Activated CD4-positive, CD25-positive, alpha-beta regulatory T cell treated with anti-CD3 and anti-CD28 coated beads, Interleukin-2, amount 50 U/mL, for 24 hours (primary cell): ENCODE measurements around the gene SLC35F1.
A peak's percentile ranks its signal among the peaks of the same experiment; 100 is the strongest.

ENCODE experiments used
- ATAC-seq, 2 donors: fragments of 150-1000 bp; cut with Tn5 transposase; one replicate each; pipeline ENCODE4 v1.10.0; 2021; ENCODE audit warnings: mild to moderate bottlenecking in 1 of 2, moderate library complexity in 1 of 2

The SLC35F1 gene

DNA sequence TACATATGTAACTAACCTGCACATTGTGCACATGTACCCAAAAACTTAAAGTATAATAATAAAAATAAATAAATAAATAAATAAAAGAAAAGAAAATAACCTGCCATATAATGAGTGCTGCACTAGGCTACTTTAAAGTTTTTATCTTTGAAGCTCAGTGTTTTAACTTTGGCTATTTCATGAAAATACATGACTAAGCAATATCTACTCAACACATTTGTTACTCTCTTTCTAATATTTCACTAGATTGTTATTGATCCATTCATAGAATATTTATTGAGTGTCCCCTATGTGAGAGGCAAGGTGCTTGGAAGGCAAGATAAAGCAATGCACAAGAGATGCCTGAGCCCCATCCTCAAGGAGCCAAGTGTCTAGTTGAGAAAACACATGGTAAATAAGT is 221.7 kb downstream of the SLC35F1 start:
- ATAC-seq = no peak

GRCh38 chr6:118134206-118134605 is 227.1 kb downstream of the SLC35F1 start:
- no peak for ATAC-seq

DNA sequence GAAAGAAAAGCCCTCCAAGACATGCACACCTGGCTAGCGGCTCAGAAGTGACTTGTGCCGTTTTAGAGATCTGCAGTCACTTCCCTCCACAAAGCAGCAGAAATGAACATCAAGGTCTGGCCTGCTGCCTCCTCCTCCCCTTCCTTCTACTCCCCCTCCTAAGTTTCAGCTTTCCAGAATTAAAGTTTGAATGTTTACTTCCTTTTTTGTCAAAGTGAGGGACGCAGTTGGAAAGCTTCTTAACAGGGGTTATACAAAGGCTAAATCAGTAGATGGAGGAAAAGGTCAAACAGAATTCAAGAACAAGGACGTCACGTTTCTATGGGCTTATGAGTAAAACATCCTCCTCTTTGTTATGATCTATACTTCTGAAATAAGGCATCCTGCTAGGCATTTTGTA is 227.7 kb downstream of the SLC35F1 start:
- ATAC-seq = no peak

DNA sequence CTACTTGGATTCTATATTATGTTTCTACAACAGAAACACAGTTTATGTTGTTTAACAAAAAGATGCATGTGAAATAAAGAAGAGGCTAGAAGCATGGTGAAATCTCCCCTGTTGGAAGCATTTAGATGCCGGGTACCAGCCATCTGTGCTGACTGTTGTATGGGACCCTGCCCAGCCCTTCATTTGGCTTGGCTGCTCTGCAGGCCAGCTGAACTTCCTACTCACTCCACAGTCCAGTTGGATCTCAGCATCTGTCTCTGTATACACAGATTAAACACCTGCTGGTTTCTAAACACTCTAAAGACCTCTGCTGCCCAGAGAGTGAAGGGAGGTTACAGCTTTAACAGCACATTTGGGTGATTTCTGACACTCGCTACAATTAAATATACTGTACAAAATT is 228.3 kb downstream of the SLC35F1 start:
- ATAC-seq = no peak

DNA sequence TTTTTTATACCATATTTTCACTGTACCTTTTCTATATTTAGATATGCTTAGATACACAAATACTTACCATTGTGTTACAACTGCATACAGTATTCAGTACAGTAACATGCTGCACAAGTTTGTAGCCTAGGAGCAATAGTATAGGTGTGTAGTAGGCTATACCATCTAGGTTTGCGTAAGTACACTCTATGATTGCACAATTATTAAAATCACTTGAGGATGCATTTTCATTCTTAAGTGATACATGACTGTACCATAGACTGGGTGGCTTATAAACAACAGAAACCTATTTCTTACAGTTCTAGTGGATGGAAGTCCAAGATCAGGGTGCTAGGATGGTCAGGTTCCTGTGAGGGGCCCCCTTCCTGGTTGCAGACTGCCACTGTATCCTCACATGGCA is 234.1 kb downstream of the SLC35F1 start:
- no peak for ATAC-seq

DNA sequence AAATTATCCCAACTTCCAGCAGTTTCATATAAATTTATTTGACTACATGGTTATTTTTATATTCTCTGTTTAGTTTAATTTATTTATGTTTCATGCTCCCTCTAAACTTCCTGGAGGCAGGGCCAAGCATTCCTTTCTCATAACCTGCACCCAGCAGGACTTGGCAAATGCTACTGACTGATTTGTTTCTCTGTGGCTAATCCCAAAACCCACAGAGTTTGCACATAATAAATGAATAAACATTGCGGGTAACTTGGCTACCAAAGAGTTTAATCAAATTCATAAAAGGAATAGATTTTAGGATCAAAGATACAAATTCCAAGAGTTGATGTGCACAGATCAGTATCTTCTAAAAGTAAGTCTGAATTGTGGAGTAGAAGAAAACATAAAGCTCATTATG is 239.5 kb downstream of the SLC35F1 start:
- ATAC-seq = no peak

DNA sequence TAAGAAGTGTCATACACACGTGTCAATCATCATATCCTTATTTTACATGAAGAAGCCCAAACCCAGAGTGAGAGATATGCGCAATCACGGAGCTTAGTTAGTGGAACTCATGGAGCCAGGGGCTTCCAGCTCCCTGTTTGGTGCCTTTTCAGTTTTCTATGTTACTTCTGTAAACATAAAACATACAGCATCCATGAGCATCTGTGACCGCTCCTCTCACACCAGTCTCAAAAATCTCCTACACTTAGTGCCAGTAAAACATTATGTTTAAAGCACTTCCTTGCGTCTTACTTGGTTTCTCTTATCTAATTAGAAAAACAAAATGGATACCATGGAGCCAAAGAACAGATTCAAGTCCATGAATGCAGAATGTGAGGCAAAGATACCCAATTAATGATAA is 240.4 kb downstream of the SLC35F1 start:
- ATAC-seq = no peak

- no peak for ATAC-seq
Measured at GRCh38 chr6:118148561-118148960, 241.5 kb downstream of the SLC35F1 start.

GRCh38 chr6:118152524-118152923 is 245.5 kb downstream of the SLC35F1 start:
- ATAC-seq = no peak

DNA sequence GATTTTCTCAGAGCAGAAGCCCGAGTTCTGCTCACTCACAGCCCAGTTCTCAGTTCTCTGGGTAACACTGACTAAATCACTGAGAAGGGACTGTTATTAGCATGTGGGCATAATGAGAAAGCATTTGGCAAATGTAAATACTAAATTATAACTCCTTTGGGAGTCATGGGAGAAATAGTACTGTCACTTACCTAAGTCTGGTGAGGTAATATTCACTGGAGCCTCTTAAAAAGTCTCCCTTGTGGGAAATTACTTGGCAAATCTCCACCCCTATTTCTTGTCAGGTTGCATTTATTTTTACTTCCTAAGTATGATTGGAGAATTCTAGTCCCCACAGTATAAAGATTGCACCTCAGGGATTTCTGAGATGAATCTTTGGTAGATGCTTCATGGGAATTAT is 254.3 kb downstream of the SLC35F1 start:
- no peak for ATAC-seq

- ATAC-seq = no peak
Measured at GRCh38 chr6:118163542-118163941, 256.5 kb downstream of the SLC35F1 start.

DNA sequence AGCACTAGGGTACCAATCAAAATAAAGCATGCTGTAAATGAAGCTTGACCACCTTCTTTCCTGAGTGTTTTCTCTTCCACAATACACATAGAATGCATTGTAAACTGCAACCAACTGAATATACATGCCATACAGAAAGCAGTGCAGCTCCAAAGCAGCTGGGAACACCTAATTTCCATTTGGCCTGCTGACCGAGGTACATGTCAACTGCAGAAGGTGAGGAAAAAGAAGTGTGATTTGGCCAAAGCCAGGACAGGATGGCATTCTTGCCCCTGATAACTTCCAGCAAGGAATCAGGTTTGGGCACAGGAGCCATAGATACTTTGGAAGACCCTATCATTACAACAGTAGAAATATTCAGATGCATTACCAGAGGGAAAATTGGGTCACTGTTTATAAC is 258.4 kb downstream of the SLC35F1 start:
- ATAC-seq = no peak

DNA sequence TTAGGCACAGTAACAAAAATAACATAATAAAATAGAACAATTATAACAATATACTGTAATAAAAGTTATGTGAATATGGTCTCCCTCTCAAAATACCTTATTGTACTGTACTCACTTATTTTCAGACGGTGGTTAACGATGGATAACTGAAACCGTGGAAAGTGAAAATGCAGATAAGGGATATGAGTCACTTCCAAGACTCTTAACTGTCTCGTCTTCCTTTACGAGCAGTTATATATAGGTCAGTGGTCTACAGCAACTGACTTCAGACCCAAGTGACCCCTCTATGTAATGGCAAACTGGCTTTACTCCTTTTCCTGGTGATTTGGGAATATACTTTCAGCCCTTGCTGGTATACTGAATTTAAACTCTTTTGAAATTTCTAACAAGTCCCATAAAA is 261.4 kb downstream of the SLC35F1 start:
- ATAC-seq = no peak

GRCh38 chr6:118171852-118172251 is 264.8 kb downstream of the SLC35F1 start:
- no peak for ATAC-seq

GRCh38 chr6:118174071-118174470 is 267.0 kb downstream of the SLC35F1 start:
- no peak for ATAC-seq

DNA sequence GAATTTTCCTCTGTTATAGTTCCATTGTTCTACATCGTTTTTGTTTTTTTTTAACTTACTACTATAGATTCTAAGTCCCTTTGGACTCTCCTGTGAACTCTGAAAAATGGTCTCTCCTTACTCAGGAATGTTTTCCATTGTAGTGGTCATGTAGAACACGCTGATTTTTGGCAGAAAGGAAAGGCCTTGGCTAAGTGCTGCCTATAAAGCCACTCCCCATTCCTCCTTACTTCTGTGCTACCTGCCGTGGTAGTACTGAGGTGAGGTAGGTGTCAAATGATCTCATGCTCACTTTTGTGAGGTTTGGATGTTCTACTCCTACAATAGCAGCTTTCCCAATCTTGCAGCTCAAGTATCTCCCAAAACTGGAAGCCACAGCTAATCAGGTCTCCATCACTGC is 270.7 kb downstream of the SLC35F1 start:
- no peak for ATAC-seq

DNA sequence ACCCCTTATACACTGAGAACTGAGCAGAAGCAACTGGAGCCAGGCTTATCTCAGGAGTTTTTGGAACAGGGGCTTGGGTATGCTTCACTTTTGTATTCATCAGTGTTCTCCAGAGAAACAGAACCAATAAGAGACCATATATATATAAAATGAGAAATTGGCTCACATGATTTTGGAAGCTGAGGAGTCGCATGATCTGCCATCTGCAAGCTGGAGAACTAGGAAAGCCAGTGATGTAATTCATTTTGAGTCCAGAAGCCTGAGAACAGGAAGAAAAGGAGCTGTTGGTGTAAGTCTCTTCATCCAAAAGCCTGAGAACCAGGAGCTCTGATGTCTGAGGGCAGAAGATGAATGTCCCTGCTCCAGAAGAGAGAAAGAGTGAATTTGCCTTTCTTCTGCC is 272.0 kb downstream of the SLC35F1 start:
- no peak for ATAC-seq

GRCh38 chr6:118186672-118187567 is 279.9 kb downstream of the SLC35F1 start:
- ATAC-seq = peak in 1 of 2 donors; percentile 18

- peak in 1 of 2 donors; percentile 18 for ATAC-seq
Measured at GRCh38 chr6:118187568-118188164, 280.6 kb downstream of the SLC35F1 start.

GRCh38 chr6:118188561-118188960 is 281.5 kb downstream of the SLC35F1 start:
- ATAC-seq = no peak

DNA sequence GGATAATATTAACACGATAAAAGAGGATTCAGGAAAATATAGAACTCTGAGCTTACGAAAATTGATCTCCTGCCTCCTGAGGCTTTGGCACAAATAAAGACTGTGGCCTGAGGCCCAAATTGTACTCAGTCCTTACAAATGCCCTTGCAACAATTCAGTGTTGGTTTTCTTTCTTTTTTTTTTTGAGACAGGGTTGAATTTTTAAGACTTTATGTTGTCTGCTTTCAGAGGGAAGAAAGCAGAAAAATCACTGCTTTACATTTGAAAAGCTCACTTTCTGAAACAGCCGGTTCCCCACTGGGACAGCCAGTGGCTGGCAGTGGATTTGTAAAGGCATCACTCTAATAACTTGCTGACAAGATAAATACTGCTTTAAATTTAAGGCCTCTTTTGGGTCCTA is 290.5 kb downstream of the SLC35F1 start:
- no peak for ATAC-seq

DNA sequence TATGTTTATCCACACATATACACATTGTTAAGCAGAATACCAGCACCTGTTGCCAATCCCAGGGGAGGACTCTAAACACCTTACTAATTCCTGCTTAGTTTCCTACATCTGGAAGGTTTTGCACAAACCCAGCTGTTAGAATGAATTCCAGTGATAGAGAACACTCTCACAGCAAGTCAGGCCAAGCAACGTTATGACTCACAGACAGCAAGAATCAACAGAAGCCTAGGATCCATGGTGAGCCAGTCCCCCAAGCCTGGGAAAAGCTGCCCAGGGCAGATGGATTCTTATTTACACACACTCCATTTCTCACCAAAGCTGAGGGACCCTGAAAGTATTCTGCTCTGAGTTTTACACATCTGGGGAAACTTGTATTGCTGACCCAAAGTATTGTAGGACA is 291.7 kb downstream of the SLC35F1 start:
- no peak for ATAC-seq

DNA sequence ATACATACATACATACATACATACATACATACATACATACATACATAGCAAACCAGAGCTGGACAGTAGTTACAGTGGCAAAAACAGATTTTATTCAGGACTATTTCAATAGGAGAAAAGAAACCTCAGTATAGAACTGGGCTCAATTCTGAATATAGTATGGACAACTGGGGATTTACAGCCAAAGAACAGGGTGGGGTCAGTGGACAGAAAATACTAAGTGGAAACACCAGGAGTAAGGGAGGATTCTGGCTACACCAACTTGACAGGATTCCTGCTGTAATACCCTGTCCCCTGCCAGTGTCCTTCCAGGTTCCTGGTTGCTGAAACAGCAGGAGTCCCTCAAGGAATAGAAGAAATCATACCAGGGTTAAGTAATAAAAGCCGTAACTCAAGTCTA is 293.1 kb downstream of the SLC35F1 start:
- no peak for ATAC-seq

DNA sequence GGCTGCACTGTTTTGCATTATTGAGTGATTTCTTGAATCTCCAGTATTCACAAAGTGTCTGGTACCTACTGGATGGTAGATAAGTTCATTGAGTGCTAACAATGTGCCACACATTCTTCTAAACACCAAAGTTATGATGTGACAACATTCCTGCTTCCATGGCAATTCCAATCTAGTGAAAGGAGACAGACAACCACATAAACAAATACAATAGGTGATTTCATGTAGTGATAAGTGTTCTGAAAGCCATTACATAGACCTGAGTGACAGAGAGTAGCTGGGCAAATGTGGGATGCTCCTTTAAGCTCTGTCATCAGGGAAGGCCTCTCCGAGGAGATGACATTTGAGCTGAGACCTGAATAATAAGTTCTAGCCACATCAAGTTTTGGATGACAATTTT is 295.5 kb downstream of the SLC35F1 start:
- ATAC-seq = no peak

DNA sequence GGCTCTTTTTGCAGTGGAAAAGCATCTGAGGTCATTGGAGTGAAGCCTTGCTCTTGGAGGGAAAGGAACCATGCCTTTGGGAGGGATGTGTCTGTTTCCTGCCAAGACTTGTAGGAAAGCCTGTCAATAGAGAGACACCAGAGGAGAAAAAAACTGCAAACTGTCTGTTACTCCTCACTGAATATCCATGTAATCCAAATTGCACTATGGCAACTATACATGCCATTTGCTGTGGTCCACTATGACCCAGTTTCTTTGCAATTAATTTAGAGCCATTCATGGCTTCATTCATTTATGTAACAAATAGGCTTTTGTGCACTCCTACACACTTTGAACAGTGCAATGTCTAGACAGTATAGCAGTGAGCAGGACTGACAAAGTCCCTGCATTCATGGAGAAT is 296.5 kb downstream of the SLC35F1 start:
- no peak for ATAC-seq
